Myocyte (in vitro differentiated cells): ENCODE measurements around the gene RNF13. TPM values are rescaled to one million over a fixed set of nuclear protein-coding genes. Genes with fewer than 3 reads are reported as not detected.
"Not testable (repeated sequence)": the region's sequence is repeated elsewhere in the genome, so short reads cannot be mapped to it uniquely, and the experiment has no call there.

Experiments used
- DNase-seq: peaks from one replicate; pipeline ENCODE4 v3.0.0-alpha.2; 2012; ENCODE audit warnings: low read depth
- total RNA-seq: library from RNA; depleted of rRNA; stranded (reverse); fragments of >200 nt; gene quantifications from 2 replicates; pipeline ENCODE4 v1.2.3, GENCODE V29; 2014

Gene RNF13
- total RNA-seq, 1 donor from 2014 or later = 31.2 TPM

DNA sequence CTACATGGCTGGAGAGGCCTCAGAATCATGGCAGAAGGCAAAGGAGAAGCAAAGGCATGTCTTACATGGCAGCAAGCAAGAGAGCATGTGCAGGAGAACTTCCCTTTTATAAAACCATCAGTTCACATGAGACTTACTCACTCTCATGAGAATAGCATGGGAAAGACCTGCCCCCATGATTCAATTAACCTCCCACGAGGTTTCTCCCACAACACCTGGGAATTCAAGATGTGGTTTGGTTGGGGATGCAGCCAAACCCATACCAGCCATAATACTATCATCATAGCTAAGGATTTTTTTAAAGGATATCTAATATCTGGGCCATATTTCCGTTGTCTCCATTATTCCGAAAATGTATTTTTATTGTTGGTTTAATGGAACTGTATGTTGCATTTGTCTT, 26.5 kb downstream of the RNF13 start:
- peak; percentile 77 for DNase-seq

GRCh38 chr3:149839896-149840295, 26.9 kb downstream of the RNF13 start:
- no peak for DNase-seq

- DNase-seq = no peak
Measured at GRCh38 chr3:149843502-149843901, 30.5 kb downstream of the RNF13 start.

DNA sequence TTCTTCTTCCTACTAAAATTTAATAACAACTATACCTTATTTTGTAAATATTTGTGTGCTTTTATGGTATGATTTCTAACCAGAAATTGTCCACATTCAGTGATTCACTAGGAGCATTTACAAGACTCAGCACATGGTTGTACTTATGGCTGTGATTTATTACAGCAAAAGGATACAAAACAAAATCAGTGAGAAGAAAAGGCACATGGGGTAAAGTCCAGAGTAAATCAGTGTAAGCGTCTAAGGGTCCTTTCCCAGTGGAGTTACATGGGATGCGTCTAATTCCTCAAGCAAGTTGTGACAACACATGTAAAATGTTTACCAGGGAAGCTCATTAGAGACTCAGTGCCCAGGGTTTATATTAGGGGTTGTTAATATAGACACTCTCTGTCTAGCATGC, 31.1 kb downstream of the RNF13 start:
- no peak for DNase-seq

GRCh38 chr3:149845570-149846244, 32.7 kb downstream of the RNF13 start:
- DNase-seq = no peak

- no peak for DNase-seq
Measured at GRCh38 chr3:149848238-149848637, 35.2 kb downstream of the RNF13 start.

DNA sequence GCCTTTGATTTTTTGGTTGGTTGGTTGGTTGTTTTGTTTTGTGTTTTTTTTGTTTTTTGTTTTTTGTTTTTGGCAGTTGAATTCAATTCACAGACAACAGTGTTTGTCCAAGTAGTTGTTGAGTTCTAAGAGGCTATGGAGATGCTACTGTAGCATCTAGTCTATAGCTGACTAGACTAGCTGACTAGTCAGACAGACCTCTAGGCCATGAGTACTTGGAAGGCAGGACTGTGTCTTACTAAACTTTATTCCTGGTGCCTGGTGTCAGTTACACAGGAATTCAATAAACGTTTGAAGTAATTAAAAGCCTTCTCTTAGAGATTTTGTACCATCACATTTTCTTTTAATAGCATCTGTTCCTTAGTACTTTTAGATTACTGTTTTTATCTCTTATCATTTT, 35.7 kb downstream of the RNF13 start:
- DNase-seq = peak; percentile 3

GRCh38 chr3:149850787-149851584, 38.0 kb downstream of the RNF13 start:
- DNase-seq = no peak

GRCh38 chr3:149858911-149859310, 45.9 kb downstream of the RNF13 start:
- DNase-seq = no peak

- no peak for DNase-seq
Measured at GRCh38 chr3:149860881-149861280, 47.9 kb downstream of the RNF13 start.

DNA sequence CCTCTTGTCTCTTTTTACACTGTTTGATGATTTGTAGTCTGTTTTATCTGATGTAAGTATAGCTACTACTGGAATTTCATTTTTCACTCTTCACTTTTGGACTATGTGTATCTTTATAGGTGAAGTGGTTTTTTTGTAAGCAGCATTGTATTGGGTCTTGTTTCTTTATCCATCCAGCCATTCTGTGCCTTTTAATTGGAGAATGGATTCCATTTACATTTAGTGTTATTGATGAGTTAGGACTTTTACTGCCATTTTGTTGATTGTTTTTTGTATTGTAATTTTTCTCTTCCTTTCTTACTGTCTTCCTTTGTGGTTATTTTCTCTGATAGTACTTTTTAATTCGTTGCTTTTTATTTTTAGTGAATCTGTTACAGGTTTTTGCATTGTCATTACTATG, 54.5 kb downstream of the RNF13 start:
- no peak for DNase-seq

DNA sequence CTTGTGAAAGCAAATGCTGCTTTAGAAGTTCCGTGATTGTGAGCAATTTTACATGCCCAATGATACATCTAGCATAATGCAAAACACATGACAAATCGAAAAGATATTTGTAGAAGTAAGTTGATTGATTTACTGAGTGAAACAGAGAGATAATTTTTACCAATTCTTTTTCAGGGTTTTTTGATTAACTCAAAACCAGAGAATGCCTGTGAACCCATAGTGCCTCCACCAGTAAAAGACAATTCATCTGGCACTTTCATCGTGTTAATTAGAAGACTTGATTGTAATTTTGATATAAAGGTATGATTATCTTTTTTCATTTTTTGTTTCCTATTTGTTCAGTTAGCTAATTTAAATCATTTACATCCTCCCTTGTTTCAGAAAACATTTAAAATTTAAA, 58.8 kb downstream of the RNF13 start:
- DNase-seq = no peak

- DNase-seq = no peak
Measured at GRCh38 chr3:149872589-149872988, 59.6 kb downstream of the RNF13 start.

GRCh38 chr3:149877668-149878067, 64.7 kb downstream of the RNF13 start:
- DNase-seq = no peak

- peak; percentile 78 for DNase-seq
Measured at GRCh38 chr3:149879872-149880271, 66.9 kb downstream of the RNF13 start.

DNA sequence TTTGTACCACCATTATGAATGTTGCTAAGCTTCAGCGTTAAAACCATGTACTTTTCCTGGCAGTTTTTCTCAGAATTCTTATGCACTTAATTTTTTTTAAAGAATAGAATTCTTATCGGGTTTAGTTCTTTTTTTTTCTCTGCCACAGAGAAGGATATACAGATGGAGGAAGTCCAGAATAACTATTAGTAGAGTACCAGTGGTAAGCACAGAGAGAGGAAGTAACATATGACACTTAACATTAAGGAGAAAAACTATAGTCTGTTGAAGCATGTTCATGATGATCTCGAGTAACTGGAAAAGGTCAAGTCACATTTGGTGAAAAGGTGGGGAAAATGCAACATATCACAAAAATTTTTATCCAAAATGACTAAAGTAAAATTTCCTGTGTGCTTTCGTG, 68.9 kb downstream of the RNF13 start:
- no peak for DNase-seq

DNA sequence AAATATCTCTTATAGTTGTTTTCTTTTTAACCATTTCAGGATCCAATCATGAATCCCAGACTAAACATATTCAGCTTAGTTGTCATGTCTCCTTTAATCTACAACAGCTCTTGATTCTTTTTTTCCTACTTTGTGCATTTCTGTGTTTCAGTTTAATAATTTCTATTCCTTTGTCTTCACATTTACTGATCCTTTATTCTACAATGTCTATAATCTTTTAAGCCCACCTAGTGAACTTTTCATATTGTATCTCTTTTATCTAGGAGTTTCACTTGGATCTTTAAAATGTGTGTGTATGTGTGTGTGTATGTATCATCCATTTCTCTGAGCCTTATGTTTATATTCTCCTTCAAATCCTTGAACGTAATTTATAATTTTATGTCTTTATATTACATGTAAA, 70.1 kb downstream of the RNF13 start:
- no peak for DNase-seq

GRCh38 chr3:149883860-149884259, 70.8 kb downstream of the RNF13 start:
- not testable (repeated sequence) for DNase-seq

DNA sequence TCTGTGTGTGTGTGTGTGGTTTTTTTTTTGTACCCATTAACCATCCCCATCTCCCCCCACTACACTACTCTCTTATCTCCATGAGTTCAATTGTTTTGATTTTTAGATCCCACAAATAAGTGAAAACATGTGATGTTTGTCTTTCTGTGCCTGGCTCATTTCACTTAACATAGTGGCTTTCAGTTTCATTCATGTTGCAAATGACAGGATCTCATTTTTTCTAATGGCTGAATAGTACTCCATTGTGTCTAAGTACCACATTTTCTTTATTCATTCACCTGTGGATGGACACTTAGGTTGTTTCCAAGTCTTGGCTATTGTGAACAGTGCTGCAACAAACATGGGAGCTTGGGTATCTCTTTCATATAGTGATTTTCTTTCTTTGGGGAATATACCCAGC, 71.8 kb downstream of the RNF13 start:
- not testable (repeated sequence) for DNase-seq

- DNase-seq = no peak
Measured at GRCh38 chr3:149886957-149887356, 73.9 kb downstream of the RNF13 start.

- peak; percentile 21 for DNase-seq
Measured at GRCh38 chr3:149891621-149892020, 78.6 kb downstream of the RNF13 start.

- DNase-seq = no peak
Measured at GRCh38 chr3:149892371-149892770, 79.4 kb downstream of the RNF13 start.

DNA sequence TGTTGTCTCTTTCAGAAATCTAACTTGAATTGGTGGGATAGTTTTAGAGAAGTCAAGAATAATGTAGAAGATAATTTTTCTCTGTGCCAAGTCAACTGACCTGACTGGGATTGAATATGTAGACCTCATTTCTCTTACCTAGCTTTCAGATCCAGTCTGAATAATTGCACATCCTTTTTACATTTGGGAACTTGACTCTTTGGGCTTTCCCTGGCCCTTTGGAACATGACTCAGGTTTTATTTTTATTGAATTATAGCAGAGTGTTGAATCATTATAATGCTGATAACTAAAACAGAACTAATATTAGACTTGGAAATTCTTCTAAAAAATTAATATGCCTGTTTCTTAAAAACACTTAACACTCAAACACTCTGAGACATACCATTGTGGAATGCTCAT, 81.2 kb downstream of the RNF13 start:
- peak; percentile 44 for DNase-seq
